ENCODE data around the gene HS6ST1.

HS6ST1 gene

DNA sequence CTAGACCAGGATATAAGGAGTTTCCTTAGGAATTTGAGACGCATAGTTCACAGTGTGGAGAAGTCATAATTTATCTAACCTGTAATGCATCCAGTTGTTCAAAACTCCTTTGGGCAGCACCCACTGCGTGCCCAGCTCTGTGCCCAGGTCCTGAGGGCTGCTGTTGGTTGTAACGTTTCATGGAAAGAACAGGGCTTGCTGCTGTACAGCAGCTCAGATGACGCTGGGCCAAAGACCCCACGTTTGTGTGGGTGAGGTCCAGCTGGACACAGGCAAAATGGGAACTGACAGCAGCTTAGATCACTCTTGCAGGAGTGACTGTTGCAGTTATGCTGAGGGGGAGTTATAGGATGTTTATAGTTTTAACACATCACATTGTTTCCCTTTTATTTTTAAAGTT lies 30.0 kb upstream of the HS6ST1 start:
- in situ Hi-C loops (cut with MboI; ENCODE audit: low sequenced_read_pairs) = no loop called here

DNA sequence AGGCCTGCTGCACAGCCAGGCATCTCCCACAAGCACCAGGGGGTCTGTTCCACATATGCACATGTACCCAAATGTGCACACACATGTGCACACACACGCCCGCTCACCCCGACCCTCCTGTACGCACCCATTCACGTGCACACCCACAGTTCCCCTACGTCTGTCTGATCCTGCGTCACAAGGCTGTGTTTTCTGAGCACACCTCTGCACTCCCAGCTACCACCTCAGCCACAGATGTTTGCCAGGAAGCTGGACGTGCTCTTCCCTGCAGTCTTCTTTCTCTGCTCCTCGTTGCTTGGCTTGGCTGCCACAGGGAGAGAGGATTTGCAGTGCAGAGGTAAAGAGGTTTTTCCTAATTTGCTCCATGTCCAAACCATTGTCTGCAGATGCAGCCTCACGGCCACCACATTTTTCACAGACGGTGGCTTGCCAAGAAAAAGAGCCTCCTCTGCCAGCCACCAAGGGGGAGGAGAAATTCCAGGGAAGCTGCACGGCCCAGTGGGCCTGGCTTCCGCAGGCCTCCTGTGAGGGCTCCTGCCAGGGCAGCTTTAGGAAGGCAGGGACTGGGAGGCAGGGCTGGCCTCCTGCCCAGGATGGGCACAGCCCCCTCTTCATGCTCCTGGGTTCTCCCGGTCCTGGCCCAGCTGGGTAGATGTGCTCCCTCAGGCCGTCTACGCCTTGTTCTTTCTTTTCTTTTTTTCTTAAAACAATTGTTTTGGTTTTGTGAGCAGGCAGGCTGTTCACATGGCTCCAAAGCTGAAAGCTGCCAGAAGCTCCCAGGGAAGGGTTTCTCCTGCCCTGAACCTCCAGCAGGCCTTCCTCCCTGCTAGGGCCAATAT lies 29.3 kb upstream of the HS6ST1 start:
- in situ Hi-C loops (cut with MboI; ENCODE audit: low sequenced_read_pairs) = no loop called here

DNA sequence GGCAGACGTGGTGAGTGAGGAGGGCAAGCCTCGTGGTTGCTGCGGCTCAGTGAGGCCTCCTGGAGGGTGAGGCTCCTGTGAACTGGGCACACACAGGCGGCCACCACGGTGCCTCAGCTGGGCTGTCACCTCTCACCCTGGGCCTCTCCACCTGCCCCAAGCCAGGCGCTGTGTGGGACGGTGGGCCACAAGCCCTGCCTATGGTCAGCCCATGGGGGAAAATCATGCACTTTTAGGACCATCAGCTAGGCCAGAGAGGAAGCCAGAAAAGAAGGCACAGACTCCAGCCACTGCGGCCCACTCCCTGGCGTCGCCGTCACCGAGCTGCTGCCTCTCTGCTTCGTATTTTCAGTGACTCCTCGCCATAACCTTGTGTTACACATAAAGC lies 28.5 kb upstream of the HS6ST1 start:
- in situ Hi-C loops (cut with MboI; ENCODE audit: low sequenced_read_pairs) = no loop called here

DNA sequence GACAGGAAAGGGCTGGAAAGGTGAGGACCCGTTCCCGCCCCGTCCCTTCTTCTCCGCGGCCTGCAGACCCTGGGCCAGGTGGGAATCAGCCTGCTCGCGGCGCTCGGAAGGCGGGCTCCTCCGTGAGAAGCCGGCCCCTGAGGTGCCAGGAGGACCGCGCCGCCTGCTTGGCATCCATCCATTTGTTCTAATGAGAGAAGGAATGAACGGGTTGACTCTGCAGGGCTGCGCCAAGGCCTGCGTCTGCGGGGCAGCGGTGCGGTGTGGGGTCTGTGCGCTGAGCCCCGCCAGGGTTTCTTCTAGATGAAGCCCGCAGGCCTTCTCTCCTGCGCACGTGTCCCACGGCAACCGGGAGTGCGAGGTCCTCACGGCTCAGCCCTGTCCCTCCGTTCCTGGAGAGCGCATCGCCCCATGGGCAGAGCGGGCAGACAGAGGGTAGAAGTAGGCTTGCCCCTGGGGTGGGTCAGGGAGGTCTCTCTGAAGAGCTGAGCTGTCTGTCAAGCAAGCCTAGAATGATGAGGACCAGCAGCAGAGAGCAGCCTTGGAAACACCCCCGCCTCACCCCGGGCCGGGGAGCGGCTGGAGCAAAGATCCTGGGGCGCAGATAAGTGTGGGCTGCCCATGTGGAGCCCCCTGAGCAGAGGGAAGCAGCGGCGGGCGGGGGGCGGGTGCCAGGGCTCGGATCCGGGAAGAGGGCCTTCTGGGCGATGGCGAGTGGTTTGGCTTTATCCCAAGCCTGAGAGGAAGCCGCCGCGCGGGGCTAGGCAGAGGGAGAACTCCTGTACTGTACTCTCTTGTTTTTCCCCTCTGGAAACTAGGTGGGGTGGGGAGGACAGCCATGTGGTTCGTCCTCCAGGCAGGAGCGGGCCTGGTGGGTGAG lies 27.9 kb upstream of the HS6ST1 start:
- in situ Hi-C loops (cut with MboI; ENCODE audit: low sequenced_read_pairs) = no loop called here

DNA sequence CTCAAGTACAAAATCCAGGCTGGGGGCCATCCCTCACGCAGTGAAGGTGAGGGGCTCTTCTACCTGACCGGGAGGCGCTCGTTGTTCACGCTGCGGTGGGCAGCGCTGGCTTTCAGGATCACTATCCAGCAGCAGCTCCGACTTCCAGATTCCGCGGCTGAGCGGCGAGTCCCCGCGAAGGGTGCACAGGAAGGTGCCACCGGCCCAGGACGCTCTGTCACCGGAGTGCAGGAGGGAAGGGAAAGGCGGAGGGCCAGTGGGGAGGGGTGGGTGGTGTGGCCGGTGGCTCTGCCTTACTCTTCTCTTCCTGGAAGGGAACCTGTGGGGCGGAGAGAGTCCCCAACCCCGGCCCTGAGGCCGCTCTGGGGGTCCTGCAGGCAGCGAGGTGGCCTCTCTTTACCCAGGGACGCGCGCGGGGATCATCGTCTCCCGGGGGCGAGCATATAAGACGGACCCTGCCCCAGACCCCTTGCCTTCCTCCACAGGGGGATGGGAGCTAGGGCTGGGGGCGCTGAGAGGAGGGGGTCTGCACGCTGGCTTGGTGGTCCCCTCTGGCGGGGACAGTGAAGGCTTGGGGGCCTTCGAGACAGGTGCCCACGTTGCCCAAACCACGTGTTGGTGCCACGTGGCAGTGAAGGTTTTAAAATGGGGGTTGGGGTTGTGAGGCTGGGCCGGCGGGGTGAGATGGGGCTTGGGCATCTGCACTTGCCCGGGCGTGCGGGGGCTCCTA lies 26.9 kb upstream of the HS6ST1 start:
- in situ Hi-C loops (cut with MboI; ENCODE audit: low sequenced_read_pairs) = no loop called here

DNA sequence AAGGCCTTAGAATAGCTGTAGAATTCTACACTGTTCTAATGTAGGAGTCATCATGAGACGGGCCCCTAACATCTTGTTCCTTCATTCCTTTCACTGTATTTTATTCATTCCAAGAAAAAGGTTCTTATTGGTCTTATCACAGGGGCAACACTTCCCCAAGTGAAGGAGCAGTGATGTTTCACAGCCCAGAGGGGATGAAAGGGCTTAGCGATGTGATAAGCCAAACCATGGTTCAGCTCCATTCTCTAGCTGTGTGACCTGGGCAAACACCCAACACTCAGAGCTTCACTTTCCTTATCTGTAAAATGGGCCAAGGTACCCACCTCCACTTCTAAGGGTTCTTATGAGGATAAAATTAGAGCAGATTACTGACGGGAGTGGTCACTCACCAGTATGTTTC lies 25.4 kb upstream of the HS6ST1 start:
- in situ Hi-C loops (cut with MboI; ENCODE audit: low sequenced_read_pairs) = no loop called here

DNA sequence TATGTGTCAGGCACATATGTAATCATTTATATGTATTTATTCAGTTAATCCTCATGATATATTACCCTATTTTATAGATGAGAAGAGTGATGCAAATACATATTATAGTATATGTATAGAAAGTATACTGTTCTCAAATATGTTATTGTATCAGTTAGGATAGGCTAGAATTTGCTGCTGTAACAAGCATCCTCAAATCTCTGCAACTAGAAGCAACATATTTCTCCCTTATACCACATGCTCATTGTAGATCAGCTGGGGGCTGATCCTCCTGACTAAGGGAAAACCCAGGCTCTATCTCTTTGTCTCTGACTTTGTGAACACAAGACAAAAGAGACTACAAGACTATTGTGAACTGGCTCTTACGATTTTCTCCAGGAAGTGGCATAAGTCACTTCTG lies 24.8 kb upstream of the HS6ST1 start:
- in situ Hi-C loops (cut with MboI; ENCODE audit: low sequenced_read_pairs) = no loop called here

DNA sequence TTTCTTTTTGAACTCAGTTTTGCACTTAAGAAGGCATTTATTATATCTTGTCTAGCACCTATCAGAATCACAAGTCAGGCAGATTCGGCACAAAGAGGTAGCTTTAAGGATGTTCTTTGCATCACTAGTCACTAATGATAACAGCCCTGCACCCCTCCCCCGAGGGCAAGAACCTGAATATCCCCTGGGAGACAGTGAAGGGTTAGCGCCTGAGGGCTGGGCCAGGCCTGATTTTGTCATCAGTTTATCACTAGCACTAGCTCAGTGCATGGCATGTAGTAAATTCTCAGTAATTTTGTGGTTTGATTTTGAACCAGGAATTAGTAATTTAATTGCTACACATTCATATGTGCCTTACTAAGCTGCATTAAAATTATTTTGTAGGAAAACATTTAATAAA lies 23.9 kb upstream of the HS6ST1 start:
- in situ Hi-C loops (cut with MboI; ENCODE audit: low sequenced_read_pairs) = no loop called here

DNA sequence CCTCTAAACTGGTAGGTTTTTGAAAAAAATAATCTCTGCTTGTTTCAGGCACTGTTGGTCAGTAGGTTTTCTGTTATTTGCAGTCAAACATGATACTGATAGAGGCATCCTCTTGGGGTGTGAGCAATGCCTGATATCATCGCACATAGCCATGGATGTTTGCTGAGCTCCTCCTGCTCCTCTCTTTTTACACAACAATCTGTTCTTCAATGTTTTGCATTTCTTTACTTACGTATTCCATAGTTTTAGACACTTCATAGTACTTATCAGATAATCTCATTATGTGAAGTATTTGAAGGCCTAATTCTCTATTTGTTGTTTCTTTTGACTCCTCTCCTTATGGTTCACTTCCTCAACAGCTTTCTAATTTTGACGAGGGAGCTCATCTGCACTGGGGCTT lies 23.0 kb upstream of the HS6ST1 start:
- in situ Hi-C loops (cut with MboI; ENCODE audit: low sequenced_read_pairs) = no loop called here

DNA sequence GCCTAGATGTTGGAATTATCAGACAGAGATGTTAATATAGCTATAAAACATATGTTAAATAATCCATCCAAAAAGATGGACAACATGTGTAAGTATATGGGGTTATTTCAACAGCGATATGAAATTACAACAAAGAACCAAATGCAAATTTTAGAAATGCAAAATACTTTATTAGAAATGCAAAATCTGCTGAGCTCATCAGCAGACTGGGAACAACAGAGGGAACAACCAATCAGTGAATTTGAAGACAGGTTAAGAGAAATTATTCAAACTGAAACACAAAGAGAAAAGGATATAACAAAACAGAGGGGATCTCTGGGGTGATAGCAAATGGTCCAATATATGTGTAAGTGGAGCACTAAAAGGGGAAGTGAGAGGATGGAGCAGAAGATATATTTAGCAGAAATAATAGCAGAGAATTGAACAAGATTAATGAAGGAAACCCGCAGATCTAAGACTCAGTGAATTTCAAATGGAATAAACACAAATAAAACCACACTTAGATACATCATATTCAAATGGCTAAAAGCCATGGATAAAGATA lies 13.5 kb upstream of the HS6ST1 start:
- in situ Hi-C loops (cut with MboI; ENCODE audit: low sequenced_read_pairs) = no loop called here

DNA sequence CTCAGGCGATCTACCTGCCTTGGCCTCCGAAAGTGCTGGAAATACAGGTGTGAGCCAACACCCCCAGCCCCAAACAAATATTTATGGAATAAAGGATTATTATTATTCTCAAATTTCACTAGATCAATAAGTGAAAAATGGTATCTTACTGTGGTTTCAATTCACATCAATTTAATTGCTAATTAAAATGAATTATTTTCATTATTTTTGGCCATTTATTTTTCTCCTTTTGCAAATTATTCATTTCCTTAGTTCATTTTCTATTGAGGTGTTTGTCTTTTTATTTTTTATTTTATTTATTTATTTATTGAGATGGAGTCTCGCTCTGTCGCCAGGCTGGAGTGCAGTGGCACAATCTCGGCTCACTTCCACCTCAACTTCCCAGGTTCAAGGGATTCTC lies 11.9 kb upstream of the HS6ST1 start:
- in situ Hi-C loops (cut with MboI; ENCODE audit: low sequenced_read_pairs) = no loop called here

DNA sequence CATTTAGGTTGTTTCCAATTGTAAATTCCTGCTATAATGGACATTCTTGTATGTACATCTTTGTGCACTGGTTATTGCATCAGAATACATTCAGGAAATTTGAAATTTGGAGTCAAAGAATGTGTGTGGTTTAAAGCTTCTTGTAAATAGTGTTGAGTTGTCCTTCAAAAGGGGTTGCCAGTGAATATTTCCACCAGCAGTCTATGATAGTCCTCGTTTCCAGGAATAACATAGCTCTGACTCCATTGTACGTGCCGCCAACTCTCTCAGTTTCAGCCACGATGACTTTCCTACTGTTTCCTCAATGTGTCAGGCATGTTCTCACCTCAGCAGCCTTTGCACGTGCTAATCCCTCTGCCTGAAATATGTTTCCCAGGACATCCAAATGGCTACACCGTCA lies 10.9 kb upstream of the HS6ST1 start:
- in situ Hi-C loops (cut with MboI; ENCODE audit: low sequenced_read_pairs) = no loop called here

DNA sequence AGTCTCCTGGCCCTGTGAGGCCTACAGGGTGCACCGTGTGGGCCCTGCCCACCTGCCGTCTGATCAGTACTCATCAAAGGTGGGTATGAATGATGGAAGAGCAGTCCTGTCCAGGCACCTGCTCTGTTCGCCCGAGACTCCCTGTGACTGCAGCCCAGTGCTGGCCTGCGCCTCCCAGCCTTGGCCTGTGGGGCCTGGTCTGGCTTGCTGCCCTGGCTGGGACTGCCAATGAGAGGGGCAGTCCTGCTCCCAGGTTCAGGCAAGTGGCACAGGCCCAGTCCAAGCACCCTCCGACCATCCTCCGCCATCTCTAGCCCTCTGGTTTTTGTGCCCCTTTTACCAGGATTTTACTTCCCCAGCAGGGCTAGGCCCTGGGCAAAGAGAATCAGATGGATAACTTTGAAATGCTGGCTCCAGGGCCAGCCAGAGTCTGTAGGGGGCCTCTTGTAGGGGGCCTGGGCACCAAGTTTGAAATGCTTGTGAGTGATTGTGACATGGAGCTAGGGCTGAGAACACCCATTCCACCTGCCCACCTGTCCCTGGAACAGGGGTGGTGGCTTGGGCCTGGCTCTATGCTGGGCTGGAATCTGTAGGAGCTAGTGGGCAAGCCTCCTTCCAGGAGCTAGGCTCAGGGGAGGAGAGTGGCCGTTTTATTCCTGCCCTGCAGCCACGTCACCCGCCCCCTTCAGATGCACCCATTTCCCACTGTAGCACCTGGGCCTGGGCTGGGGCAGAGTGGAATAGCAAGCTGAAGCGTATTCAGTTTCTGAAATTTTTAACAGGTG lies 8.7 kb upstream of the HS6ST1 start:
- in situ Hi-C loops (cut with MboI; ENCODE audit: low sequenced_read_pairs) = no loop called here

DNA sequence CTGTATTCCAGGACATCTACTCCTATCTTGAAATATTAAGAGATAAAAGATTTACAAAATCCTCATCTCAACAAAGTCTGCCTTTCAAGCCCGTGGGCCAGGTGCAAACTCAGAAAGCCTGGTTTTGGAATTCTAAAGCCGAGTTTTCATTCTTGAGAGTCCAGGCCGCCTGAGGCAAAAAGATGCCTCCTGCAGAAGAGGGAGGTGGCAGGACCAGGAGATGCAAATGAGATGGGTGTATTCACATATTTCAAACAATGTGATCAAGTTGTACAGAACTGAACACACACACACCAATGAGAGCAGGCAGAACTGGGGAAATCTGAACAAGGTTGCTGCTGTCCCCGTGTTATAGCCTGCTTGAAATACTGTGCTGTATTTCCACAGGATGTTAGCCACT lies 7.7 kb upstream of the HS6ST1 start:
- in situ Hi-C loops (cut with MboI; ENCODE audit: low sequenced_read_pairs) = no loop called here

DNA sequence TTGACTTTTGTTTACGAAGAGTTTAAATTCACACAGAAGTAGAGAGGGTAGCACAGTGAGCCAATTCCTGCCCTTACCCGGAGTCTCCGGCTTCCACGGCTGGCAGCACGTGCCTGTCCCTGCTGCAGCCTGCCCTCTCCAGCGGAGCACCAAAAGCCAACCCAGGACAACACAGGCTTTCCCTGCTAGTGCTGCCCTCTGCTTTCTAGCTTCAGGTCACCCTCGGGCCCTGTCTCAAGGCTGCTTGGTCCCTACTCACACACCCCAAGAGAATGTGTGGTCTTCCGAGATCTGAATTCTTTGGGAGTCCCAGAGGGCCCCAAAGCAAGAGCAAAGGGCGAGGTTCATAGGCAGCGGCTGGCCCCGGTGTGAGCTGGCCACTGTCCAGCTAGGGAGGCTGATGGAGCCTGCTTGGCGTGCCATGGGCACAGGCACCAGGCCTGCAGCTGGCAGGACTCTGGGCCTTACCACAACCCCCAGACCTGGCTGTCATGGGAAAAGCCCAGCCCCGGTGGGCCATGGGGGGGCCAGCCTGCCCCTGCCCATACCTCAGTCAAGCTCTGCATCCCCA lies 7.0 kb upstream of the HS6ST1 start:
- in situ Hi-C loops (cut with MboI; ENCODE audit: low sequenced_read_pairs) = no loop called here

DNA sequence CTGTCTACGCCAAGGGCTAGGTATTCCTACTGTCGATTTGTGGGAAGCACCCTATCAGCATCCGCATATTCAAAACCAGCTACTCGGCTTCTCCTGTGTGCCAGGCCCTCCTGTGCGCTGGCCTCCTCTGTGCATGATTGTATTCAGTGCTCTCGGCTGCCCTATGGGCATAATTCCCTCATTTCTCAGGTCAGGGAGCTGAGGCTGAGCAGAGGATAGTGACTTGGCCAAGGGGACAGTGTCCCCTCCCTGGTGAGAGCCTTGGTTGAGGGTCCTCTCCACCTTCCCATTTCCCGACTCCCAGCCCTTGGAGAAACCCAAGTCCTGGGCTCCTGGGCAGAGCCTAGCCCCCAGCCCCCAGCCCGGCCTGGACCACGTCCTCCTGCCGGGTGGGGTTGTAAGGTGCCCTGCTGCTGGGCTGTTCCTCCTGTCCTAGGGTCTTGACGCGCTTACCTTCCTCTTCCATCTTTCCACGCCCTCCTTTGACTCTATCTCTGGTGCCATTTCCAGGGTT lies 6.3 kb upstream of the HS6ST1 start:
- in situ Hi-C loops (cut with MboI; ENCODE audit: low sequenced_read_pairs) = no loop called here

DNA sequence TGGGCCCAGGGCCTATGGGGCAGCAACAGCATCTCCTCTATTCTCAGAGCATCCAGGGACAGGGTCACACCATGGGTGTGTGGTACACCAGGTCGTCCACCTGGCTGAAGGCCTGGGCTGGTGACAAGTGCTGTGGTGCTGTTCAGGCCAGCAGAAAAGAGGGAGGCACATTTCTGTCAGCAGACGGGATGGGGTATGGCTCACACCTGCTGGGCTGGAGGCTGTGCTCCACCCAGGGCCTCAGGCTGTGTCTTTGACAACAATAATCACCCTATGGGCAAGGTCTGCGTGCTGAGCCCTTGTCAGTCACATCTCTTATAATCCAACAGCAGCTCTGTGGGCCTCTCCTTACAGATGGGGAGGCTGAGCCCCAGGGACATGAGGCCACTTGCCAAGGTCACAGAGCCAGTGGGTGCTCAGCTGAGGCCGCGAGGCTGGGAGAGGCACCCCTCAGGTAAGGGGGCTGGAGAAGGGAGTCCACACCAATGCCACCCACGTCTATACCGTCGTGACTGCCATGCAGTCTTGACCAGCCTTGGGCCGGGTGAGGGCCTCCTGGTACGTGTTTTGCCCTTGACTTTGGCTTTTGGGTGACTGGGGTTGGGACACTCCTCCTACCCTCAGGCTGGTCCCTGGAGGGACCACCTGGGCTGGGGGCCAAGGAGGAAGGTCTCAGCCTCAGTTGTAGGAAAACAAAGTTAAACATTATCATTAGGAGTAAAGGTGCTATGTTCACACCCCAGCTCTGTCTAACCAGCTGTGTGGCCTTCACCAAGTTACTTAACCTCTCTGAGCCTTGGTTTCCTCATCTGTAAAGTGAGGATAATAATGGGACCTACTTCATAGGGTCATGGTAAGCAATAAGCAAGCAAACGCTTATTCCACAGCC lies 5.6 kb upstream of the HS6ST1 start:
- in situ Hi-C loops (cut with MboI; ENCODE audit: low sequenced_read_pairs) = no loop called here

DNA sequence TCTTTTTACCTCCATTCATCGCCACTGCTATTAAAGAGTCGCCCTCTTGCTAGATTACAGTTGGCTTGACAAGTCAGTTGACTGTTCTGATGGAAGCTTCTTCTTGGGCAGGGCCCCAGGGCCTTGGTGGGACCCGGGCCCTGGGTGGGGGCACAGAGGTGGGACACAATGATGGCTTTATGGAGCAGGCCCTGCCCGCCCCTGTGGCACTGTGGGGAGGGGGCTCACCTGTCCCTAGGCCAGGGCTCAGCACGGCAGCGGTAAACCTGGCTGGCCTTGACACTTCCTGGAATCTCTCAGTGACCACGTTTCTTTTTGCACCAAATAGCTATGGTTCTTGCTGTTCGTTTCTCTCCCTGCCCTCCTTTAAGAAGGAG lies 4.9 kb upstream of the HS6ST1 start:
- in situ Hi-C loops (cut with MboI; ENCODE audit: low sequenced_read_pairs) = no loop called here

Data from HL-60/S4 (cell line).